Measurements from ENCODE around the gene GPATCH8.

GPATCH8 gene

DNA sequence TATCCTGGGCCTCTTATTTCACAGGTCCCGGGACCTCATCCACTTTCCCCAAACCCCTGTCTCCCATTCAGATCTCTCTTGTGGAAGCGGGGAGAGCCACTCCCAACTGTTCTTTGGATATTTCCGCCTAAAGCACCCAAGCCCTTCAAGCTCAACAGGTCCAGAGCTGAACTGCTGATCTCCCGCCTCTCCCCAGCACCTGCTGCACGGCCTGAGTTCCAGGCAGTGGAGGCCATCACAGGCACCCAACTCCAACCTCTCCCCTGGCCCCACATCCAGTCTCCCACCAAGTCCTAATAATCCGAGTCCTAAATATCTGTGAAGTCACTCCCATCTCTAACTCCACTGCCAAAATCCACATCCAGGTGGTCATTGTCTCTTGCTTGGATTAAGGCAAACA, 120.3 kb downstream of the GPATCH8 start (continued):
- TF ChIP-seq, protein P1, sequence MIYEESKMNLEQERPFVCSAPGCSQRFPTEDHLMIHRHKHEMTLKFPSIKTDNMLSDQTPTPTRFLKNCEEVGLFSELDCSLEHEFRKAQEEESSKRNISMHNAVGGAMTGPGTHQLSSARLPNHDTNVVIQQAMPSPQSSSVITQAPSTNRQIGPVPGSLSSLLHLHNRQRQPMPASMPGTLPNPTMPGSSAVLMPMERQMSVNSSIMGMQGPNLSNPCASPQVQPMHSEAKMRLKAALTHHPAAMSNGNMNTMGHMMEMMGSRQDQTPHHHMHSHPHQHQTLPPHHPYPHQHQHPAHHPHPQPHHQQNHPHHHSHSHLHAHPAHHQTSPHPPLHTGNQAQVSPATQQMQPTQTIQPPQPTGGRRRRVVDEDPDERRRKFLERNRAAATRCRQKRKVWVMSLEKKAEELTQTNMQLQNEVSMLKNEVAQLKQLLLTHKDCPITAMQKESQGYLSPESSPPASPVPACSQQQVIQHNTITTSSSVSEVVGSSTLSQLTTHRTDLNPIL (CRISPR knock-in tag; IDR thresholded peaks at IDR 0.05; ENCODE audit: low read depth): no peak
- TF ChIP-seq PPARA (CRISPR knock-in tag; IDR thresholded peaks at IDR 0.05; ENCODE audit: borderline replicate concordance): no peak

DNA sequence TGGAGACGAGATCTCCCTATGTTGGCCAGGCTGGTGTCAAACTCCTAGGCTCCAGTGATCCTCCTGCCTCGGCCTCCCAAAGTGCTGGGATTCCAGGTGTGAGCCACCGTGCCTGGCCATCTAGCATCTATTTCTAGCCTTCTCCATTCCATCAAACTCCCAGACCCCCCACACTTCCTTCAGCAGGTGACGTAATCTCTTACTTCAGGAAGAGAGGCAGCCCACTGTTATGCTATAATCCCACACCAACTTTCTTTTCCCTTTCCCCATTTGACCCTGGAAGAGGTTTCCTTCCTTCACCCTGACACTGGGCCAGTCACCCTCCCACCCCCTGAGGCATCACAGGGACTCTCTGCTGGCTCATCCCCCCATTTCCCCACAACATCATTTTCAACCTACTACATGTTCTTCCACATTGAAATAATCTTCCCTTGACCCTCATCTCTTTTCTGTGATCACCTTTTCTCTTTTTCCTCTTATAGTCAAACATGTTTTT, 121.3 kb downstream of the GPATCH8 start:
- ATAC-seq: no peak
- no peak for TF ChIP-seq ISL1 (CRISPR knock-in tag; IDR thresholded peaks at IDR 0.05)
- TF ChIP-seq, protein P1 (CRISPR knock-in tag; IDR thresholded peaks at IDR 0.05; ENCODE audit: low read depth): no peak
- TF ChIP-seq, protein P2, sequence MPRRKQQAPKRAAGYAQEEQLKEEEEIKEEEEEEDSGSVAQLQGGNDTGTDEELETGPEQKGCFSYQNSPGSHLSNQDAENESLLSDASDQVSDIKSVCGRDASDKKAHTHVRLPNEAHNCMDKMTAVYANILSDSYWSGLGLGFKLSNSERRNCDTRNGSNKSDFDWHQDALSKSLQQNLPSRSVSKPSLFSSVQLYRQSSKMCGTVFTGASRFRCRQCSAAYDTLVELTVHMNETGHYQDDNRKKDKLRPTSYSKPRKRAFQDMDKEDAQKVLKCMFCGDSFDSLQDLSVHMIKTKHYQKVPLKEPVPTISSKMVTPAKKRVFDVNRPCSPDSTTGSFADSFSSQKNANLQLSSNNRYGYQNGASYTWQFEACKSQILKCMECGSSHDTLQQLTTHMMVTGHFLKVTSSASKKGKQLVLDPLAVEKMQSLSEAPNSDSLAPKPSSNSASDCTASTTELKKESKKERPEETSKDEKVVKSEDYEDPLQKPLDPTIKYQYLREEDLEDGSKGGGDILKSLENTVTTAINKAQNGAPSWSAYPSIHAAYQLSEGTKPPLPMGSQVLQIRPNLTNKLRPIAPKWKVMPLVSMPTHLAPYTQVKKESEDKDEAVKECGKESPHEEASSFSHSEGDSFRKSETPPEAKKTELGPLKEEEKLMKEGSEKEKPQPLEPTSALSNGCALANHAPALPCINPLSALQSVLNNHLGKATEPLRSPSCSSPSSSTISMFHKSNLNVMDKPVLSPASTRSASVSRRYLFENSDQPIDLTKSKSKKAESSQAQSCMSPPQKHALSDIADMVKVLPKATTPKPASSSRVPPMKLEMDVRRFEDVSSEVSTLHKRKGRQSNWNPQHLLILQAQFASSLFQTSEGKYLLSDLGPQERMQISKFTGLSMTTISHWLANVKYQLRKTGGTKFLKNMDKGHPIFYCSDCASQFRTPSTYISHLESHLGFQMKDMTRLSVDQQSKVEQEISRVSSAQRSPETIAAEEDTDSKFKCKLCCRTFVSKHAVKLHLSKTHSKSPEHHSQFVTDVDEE (CRISPR knock-in tag; IDR thresholded peaks at IDR 0.05): no peak
- no peak for TF ChIP-seq ZFP3 (CRISPR knock-in tag; IDR thresholded peaks at IDR 0.05)
- TF ChIP-seq OSR1 (CRISPR knock-in tag; IDR thresholded peaks at IDR 0.05): no peak
- TF ChIP-seq ARNTL (CRISPR knock-in tag; IDR thresholded peaks at IDR 0.05; ENCODE audit: borderline replicate concordance, low read depth): no peak
- no peak for TF ChIP-seq ZNF70 (CRISPR knock-in tag; IDR thresholded peaks at IDR 0.05)
- no peak for TF ChIP-seq PPARA (CRISPR knock-in tag; IDR thresholded peaks at IDR 0.05; ENCODE audit: borderline replicate concordance)
- TF ChIP-seq GLIS3 (CRISPR knock-in tag; IDR thresholded peaks at IDR 0.05): no peak
- TF ChIP-seq, protein P3, sequence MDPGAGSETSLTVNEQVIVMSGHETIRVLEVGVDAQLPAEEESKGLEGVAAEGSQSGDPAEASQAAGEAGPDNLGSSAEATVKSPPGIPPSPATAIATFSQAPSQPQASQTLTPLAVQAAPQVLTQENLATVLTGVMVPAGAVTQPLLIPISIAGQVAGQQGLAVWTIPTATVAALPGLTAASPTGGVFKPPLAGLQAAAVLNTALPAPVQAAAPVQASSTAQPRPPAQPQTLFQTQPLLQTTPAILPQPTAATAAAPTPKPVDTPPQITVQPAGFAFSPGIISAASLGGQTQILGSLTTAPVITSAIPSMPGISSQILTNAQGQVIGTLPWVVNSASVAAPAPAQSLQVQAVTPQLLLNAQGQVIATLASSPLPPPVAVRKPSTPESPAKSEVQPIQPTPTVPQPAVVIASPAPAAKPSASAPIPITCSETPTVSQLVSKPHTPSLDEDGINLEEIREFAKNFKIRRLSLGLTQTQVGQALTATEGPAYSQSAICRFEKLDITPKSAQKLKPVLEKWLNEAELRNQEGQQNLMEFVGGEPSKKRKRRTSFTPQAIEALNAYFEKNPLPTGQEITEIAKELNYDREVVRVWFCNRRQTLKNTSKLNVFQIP (CRISPR knock-in tag; IDR thresholded peaks at IDR 0.05; ENCODE audit: borderline replicate concordance, low read depth): no peak
- no peak for TF ChIP-seq ZFP30 (CRISPR knock-in tag; IDR thresholded peaks at IDR 0.05)
- no peak for TF ChIP-seq BACH2 (CRISPR knock-in tag; IDR thresholded peaks at IDR 0.05; ENCODE audit: borderline replicate concordance)
- no peak for TF ChIP-seq ZC3H10 (CRISPR knock-in tag; IDR thresholded peaks at IDR 0.05)
- TF ChIP-seq SNAI2 (CRISPR knock-in tag; IDR thresholded peaks at IDR 0.05): no peak
- no peak for TF ChIP-seq TCF4 (CRISPR knock-in tag; IDR thresholded peaks at IDR 0.05; ENCODE audit: borderline replicate concordance)

DNA sequence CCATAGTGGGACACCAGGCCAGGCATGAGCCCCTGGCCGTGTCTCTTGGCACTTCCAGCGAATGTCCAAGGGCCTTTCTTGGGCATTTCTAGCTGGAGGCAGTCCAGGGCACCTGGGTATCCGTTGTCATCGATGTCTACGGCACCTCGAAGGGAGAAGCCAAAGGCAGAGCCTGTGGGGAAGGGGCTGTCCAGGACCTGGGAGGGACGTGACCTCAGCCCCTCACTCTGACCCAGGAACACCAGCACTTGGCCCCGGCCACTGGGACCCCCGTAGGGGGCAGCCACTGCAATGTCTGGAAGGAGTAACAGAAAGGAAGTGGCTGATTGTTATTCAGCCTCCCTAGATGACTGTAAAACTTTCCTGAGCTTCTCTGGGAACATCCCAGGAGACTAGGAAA, 122.4 kb downstream of the GPATCH8 start:
- no peak for ATAC-seq
- TF ChIP-seq, protein P4, sequence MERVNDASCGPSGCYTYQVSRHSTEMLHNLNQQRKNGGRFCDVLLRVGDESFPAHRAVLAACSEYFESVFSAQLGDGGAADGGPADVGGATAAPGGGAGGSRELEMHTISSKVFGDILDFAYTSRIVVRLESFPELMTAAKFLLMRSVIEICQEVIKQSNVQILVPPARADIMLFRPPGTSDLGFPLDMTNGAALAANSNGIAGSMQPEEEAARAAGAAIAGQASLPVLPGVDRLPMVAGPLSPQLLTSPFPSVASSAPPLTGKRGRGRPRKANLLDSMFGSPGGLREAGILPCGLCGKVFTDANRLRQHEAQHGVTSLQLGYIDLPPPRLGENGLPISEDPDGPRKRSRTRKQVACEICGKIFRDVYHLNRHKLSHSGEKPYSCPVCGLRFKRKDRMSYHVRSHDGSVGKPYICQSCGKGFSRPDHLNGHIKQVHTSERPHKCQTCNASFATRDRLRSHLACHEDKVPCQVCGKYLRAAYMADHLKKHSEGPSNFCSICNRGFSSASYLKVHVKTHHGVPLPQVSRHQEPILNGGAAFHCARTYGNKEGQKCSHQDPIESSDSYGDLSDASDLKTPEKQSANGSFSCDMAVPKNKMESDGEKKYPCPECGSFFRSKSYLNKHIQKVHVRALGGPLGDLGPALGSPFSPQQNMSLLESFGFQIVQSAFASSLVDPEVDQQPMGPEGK (CRISPR knock-in tag; IDR thresholded peaks at IDR 0.05; ENCODE audit: borderline replicate concordance): no peak
- TF ChIP-seq BACH2 (CRISPR knock-in tag; IDR thresholded peaks at IDR 0.05; ENCODE audit: borderline replicate concordance): no peak
- TF ChIP-seq ZNF565 (CRISPR knock-in tag; conservative IDR thresholded peaks at IDR 0.05; ENCODE audit: low read depth): no peak
- TF ChIP-seq ESRRG (CRISPR knock-in tag; IDR thresholded peaks at IDR 0.05): no peak
- TF ChIP-seq GLIS3 (CRISPR knock-in tag; IDR thresholded peaks at IDR 0.05): no peak
- no peak for TF ChIP-seq ZNF8 (CRISPR knock-in tag; IDR thresholded peaks at IDR 0.05)
- TF ChIP-seq ARNTL (CRISPR knock-in tag; IDR thresholded peaks at IDR 0.05; ENCODE audit: borderline replicate concordance, low read depth): no peak
- TF ChIP-seq, protein P3 (CRISPR knock-in tag; IDR thresholded peaks at IDR 0.05; ENCODE audit: borderline replicate concordance, low read depth): no peak
- no peak for TF ChIP-seq CSDC2 (CRISPR knock-in tag; IDR thresholded peaks at IDR 0.05)
- TF ChIP-seq, protein P1 (CRISPR knock-in tag; IDR thresholded peaks at IDR 0.05; ENCODE audit: low read depth): no peak

Data from SK-N-SH treated with all-trans-retinoic acid at 6 μM for 48 hours (cell line).